GM08714 (cell line): Measurements from ENCODE around the gene CYGB.
"Not testable (repeated sequence)": the region's sequence is repeated elsewhere in the genome, so short reads cannot be mapped to it uniquely, and the experiment has no call there.

Source experiments
- H3K4me3 ChIP-seq: fragments of 200-500 bp; sonication (Bioruptor generic); 2 replicates; pipeline ENCODE4 v1.5.1; 2014; ENCODE audit warnings: mild to moderate bottlenecking, low read length, inconsistent platforms
- ZNF274 ChIP-seq: IDR thresholded peaks from 2 replicates; pipeline ENCODE4 v1.6.1; 2012; ENCODE audit warnings: mild to moderate bottlenecking, low read depth, low read length

CYGB gene

DNA sequence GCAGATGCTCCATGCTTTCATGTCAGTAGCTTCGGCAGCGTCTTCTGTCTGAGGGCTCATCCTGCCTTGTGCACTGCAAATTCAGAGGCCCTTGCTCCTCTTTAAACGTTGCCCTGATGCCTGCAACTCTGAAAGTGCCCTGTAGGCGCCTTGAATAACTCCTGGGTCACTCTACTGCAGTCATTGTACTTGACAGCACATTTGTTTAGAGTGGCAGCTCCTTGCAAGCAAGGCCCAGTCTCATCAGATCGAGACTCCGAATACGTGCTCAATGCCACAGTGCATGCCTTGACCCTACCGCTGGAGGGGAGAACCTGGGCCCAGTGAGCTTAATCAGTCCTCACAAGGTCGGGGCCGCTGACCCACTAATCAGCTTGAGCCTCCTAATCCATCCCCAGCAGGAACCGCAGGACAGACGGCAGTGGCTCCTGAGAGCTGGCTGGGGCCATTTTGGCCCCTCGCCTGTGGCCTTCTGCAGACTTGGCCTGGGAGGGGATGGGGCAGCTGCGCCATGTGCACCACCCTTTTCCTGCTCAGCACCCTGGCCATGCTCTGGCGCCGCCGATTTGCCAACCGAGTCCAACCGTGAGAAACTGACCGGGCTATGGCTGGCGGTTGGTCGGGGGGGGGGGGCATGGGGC is 2.2 kb upstream of the CYGB start, which contains the start of gene PRCD:
PRCD (plus strand) TSS at position 414 of the 641 bp plus-strand sequence; CDS start at position 512, 98 bp downstream.
- no peak within 1 kb of the TSS for H3K4me3 ChIP-seq
- TF ChIP-seq ZNF274: no peak

- no peak for TF ChIP-seq ZNF274
- H3K4me3 ChIP-seq: no peak overlapping the region
Observed at GRCh38 chr17:76538941-76539570, 1.5 kb upstream of the CYGB start.

DNA sequence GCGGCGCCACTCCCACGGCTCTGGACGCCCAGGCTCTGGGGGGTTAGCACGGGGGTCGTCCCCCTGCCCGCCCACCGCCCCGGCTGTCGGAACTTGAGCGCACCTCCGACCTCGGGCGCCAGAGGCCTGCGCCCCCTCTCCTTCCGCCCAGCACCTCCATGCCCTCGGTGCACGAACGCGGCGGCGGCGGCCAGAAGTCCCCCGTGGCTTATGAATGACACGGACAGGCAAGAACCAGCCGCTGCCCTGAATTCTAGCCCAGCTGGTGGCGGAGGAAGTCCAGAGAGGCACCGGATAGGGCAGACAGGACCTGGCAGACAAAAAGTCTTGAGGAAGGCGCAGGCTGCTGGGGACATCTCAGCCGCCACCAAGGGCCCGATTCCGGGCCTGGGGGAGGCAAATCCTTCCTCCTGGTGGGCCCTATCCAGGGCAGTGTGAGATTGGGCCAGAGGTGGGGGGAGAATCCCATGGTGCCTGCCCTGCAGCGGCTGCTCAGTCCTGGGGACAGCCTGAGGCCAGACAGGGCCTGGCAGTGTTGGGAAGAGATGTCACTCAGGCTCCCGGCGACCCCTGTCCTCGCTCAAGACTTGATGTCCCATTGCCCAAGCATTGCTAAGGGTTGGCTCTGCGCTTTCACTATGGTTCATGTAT is 897 bp upstream of the CYGB start:
- no peak for TF ChIP-seq ZNF274
- H3K4me3 ChIP-seq: no peak overlapping the region

DNA sequence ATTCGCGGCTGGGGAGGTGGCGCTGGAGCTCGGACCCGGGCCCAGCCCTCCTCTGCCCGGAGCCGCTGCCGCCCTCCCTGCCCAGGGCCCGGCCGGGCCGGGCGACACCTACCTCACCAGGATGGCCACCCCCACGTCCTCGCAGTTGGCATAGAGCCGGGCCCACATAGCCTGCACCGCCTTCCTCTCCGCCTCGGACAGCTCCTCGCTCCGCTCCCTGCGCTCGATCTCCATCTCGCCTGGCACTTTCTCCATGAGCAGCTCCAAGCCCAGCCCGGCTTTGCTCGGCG is 276 bp downstream of the CYGB start:
- TF ChIP-seq ZNF274: no peak
- H3K4me3 ChIP-seq: no peak overlapping the region

DNA sequence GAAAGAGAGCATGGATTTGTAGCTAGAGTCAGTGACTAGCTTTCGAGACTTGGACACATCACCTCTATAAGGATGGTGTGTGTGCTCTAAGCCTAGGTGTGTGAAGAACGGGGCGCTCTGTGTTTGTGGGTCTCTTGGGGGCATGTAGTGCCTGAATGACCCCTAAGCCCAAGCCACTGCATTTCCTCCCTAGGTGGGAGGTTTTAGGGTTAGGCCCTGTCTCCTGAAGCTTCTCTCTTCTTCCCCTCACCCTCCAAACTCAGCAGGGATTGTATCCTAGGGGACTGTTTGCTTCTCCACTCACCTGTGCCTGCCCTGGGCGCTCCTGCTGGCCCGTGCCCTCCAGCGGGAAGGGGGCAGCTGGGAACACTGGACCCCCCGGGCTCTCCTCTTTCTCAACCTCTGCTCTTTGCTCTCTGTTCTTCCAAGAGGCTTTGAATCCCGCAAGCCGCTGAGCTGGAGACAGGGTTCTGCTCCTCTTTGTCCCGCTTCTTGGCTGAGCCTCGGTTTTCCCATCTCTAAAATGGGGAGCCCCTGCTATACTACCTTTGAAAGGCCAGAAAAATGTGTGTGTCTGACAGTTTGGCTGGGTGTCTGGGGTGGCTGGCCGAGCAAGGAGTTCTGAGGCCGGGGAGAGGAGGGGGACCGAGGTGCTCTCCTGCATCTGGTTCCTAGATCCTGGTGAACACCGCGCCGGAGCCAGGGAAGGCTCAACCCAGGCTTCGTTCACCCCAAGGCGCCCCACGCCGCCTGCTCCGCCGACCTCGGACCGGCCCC is 810 bp downstream of the CYGB start:
- no peak overlapping the region for H3K4me3 ChIP-seq

DNA sequence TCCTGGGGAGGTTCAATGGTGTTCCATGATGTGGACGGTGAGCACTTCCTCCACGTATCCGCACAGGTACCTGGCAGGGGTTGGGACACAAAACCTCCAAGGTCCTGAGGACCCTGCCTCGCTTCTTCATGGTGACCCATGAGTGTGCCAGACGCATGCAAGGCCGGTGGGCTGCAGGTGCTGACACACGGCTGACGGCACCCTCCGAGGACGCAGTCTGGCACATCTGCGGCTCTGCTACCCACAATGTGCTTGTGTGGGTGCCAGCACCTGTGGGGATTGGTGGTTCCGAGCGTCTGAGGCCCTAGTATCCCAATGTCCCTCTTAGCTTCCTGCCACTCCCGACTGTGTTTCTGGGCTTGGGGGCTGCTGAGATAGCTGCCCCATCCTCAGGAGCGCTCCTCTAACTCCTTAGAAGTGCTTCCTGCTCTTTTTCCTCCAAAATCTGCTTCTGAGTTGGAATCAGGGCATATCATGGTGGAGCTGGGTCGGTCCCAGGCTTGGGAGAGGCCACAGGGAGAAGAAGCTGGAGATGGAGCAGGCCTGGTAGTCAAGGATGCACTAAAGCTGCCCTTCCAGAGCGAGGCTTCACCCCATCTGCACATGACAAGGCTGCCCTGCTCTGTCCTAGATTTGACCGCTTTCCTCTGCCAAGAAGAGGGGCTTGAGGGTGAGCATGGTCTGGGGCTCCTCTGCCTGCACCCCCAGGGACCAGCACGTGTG is 1.6 kb downstream of the CYGB start:
- TF ChIP-seq ZNF274: no peak
- H3K4me3 ChIP-seq: no peak overlapping the region

More for the DNA sequence above, 810 bp downstream of the CYGB start:
- no peak for TF ChIP-seq ZNF274

DNA sequence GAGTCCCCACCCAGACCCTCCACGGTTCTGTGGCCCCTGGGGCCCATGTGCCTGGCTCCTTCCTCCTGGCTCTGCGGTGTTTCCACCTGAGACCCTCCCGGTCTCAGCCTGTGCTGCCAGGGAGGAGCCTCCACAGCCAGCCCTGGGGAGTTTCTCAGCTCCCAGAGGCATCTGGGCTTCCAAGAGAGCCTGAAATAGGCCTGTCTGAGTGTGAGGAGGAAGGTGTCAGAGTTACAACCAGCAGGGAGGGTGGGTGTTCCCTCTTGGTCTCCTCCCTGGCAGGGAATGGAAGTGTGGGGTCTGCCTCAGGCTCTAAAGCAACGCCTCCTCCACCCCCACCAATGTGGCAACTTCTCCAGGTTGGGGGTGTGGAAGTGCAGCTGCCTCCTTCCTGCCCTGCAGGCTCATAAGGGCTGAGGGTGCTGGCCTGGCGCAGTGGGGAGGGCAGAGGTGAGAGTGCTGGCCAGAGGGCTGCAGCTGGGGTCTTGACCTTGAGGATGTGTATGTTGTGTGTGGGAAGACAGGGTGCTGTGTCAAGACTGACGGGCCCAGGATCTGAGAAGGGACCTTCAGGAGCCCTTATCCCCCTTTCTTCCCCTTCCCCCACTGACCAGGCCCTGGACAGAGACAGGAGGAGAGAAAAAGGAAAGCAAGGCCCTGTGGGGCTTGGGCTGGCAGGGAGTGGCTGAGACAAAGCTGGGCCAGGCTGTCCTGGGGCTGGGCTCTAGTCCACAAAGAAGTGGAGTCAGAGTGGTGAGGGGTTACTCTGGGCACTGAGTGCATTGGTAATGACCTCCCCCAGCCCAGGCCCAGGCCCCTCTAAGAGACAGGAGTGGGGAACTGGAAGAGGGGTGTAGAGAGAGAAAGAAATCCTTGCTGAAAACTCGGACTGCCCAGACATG is 2.4 kb downstream of the CYGB start:
- TF ChIP-seq ZNF274: no peak
- H3K4me3 ChIP-seq: no peak overlapping the region

GRCh38 chr17:76533640-76534359 is 3.7 kb downstream of the CYGB start:
- H3K4me3 ChIP-seq: not testable (repeated sequence)

DNA sequence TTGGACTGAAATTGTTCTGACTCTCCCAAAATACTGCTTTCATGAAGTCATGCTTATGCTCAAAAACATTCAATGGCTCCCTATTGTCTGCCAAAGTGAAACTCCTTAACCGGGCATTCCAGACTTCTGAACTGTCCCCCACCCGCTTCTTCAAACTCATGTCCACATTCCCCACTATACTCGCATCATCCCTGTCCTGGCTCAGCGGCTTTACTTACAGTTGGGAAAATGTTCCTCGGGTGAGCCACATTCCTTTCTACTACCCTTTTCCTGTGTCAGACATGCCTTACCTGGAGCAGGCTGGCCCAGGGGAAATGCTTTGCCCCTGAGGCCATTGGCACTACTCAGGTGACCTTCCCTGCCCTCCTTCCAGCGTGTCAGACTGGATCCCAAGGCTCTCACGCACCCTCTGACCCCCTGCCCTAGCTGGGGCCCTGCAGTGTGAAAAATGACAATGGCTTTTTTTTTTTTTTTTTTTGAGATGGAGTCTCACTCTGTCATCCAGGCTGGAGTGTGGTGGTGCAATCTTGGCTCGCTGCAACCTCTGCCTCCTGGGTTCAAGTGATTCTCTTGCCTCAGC is 5.3 kb downstream of the CYGB start:
- no peak for TF ChIP-seq ZNF274
- no peak overlapping the region for H3K4me3 ChIP-seq

DNA sequence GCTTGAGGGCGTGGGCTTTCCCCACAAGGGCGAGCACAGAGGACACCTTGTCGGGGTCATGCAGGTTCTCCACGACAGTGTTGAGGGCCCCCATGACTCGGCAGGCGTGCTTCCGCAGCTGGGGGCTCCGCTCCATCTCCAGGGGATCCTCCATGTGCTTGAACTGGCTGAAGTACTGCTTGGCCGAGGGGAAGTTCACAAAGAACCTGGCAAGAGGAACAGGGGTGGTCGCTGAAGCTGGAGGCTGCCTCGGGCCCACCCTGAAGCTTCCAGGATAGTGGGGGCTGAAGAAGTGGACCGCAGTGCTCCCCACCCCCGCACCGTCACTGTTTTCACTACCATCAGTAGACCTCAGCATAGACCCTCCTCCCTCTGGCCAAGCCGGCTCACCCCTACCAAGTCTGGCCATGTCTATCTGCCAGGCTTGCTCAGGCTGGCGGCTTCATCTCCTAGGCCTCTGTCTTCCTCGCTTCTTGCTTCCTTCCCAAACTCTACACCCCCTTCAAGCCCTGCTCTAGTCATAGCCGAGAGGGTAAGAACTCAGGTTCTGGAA is 5.9 kb downstream of the CYGB start:
- no peak overlapping the region for H3K4me3 ChIP-seq
- no peak for TF ChIP-seq ZNF274

DNA sequence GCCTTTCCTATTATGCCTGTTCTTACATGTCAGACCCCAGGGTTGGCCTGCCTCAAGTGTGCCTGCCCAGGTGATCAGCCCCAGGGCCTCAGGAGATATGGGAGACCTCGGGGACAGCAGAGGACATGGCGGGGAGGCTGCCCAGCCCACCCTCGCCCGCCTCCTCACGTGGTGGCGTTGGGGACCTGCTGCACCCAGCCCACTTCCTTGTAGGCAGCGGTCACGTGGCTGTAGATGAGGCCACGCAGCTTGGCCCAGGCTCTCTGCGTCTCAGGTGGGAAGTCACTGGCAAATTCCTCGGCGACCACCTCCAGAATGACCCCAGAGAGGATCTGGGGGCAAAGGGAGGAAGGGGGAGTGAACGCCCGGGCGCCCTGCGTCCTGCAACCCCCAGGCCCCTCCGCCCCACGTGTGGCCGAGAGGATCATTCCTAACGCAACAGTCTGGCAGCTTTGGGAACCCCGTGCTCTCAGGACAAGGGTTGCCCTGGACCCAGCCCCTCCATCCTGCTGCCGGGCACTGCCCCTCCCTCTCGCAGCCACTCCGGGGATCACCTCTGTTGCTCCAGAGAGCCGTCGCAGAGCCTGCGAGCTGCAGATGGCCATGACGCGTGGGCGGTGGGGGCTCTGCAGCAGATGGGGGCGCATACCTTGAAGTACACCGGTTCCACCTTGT is 6.6 kb downstream of the CYGB start:
- TF ChIP-seq ZNF274: no peak
- no peak overlapping the region for H3K4me3 ChIP-seq
